ENCODE results near the gene TAL1.

TAL1 gene

DNA sequence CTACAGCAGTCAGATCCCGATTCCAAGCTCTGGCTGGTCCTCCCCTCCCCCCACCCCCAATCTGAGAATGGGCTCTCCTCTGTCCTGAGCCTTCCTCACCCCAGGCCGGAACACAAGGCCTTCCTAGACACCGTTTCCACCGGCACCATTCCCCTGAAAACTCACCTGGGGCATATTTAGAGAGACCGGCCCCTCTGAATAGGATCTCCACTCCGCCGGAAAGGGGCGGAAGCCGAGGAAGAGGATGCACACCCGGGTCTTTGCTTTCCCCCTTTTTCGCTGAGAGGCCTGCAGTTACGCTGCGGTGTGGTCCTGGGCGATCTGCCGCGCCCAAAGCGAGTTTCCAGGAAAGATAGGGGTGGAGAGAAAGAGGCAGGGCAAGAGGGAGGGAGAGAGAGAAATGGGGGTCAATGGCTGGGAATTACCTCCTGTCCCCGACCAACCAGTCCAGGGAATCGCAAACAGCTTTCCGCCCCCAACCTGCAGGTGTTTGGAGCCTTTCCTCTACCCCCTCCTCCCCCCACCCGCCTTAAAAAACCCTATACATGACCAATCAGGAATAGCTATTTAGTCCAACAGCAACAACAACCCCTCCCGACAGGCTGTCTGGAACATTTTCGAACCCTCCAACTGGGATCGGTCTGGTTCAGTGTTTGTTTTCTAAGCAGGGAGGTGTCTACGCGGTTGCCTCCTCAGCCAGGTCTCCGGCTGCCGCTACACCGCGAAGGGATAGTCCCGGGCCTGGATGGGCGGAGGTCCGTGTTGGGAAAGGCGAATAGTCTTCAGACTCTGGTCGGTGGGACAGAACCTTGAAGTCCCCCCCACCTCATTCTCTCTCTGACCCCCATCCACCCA lies 2.8 kb downstream of the TAL1 start:
- DNase-seq: no peak

DNA sequence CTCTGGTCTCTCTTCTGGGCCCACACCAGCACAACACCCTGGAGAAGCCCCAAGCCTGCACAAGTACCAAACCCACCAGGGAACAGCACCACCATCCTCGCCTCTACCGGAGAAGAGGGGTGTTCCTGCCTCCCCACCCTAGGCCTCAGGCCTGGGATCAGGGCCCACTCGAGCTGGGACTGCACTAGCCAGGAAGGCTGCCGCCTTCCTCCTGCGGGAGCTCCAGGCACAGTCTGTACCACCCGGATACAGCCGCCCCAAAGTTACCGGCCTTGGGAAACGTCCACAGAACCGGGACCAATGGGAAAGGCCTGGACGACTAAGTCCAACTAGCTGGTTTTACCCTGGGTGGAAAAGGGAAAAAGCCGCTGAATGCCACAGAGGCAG lies 3.4 kb downstream of the TAL1 start:
- DNase-seq: no peak

DNA sequence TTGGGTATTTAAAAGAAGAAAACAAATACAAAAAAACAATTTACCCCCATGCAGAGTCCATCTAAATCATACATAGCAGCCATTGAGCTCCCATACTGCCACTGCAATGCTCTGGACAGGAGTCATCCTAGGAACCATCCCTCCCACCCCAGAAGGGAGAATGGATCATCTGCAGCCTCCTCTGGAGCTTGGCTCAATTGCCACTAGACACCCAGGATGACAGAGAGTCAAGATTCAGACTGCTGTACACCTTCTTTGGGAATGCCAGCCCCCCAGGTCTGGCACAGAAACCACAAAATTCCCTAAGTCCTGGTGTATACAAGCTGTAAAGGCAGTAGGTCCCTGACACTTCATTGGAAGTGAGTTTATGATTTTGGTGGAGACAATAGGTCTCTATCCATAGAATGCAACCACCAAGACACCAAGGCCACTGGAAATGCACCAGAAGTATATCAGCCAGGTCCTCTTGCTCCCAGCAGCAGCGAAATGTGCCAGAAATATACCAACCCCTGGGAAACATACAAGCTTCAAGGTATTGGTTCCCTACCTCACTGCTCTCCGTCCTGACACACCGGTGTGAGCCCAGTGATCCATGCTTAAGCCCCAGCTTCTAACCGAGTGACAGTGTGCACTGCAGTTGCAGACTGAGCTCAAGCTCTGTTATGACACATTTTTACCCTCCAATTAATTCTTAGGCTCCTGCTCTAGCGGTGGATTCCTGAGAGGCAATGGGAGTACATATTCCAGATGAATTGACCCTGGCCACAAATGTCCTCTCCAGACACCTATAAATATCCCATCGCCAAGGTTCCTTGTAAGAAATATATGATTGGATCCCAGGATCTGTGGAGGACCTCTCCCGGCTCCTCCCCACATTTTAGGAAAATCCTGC lies 4.4 kb downstream of the TAL1 start:
- no peak for DNase-seq

DNA sequence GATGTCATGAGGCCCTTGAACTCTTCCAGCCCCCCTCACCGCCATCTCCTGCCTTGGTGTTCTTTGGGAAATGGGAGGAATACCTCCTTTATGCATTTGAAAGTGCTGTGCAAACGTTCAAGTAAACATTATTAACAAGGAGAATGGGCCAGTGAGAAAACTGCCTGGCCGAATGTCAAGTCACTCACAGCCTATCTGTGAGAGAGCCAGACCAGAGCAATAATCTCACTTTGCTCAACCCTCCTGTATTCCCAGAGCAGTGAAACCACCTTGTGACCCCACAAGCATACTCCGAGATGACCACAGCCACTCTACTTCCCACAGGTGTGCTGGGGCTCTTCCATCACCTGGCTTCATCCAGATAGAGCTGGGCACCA lies 5.2 kb downstream of the TAL1 start:
- DNase-seq: no peak

DNA sequence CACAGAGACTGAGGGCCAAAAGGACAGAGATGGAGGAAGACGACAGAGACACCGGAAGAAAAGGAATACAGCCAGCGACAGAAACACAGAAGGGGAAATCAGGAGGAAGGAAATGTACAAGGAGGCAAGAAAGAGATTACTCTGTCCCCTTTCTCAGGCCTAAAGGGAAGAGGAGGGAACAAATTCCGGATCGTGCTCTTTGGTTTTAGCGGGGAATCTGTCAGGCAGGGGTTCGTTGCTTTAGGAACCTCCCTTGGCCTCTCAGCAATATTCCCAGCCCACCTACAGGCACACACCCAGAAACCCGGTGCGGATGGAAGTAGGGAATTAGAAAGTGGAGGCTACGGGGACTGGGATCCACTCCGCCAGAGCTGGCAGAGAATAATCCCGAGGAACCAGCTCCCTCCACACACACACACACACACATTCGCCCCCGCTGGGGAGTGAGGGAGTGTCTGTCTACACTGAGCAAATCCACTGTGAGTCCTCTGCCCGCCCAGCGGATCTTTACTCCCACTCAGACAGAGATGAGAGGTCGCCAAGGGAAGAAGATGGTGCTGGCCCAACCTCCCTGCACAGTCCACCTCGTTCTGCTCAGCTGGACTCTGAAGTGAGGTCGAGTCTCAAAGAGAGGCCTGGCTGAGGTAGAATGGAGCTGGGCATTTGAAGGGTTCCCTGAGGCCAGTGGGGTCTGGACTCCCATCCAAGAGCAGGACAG lies 5.7 kb downstream of the TAL1 start:
- no peak for DNase-seq

DNA sequence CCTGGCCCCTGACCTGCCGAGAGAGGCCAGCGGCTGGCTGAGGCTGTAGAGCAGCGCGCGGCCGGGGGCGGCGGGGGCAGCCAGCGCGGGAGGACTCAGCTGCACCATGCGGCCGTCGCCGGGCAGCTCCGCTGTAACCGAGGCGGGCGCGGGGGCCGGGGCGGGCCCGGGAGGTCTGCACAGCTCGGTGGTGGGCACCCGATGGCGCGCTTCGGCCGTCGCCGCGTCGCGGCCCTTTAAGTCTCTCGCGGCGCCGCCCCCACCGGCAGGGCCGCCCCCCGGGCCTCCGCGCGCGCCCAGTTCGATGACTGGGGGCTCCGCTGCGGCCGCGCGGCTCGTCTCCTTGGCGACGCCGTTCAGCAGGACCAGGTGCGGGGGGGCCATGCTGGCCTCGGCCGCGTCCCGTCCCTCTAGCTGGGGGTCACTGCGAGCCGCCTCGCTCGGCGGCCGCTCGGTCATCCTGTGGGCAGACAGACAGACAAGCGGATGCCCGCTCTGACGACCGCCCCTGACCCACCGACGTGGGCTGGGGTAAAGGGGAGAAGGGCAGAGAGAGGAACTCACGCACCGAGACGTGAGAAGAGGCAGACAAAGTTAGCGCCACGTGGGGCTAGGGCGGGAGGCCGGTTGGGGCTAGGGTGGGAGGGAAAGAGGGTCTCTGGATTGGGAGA lies 6.5 kb downstream of the TAL1 start:
- DNase-seq: no peak

DNA sequence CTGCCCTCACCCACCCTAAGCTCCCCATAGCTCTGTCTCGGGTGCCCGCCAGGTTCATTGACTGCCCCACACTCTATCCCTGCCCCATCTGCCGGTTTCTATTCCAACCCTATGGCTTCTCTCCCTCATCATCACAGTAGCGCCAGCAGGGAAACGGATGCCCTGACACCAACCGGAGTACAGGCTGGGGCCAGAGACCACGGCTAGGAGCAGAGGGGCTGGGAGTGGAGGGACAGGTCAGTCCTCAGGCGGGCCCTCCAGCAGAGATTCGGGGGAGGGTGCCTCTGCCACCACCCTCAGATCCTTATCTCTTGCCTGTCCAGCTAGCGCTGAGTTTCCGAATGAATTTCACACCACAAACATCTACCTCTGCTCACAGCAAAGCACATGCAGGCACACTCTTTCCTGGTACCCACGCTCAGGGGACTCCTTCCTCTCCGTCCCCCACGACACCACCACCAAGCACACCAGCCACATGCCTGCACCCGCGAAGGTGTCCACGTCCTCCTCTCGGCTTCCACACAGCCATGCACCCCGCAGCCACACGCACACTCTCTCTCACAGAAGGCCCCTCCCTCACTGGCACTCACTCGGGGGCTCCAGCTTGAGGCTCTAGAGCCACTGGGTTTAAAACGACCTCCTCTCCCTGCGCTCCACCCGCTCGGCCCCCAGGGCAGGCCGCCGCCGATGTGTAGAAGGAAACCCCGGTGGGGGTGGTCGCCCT lies 7.2 kb downstream of the TAL1 start:
- no peak for DNase-seq

DNA sequence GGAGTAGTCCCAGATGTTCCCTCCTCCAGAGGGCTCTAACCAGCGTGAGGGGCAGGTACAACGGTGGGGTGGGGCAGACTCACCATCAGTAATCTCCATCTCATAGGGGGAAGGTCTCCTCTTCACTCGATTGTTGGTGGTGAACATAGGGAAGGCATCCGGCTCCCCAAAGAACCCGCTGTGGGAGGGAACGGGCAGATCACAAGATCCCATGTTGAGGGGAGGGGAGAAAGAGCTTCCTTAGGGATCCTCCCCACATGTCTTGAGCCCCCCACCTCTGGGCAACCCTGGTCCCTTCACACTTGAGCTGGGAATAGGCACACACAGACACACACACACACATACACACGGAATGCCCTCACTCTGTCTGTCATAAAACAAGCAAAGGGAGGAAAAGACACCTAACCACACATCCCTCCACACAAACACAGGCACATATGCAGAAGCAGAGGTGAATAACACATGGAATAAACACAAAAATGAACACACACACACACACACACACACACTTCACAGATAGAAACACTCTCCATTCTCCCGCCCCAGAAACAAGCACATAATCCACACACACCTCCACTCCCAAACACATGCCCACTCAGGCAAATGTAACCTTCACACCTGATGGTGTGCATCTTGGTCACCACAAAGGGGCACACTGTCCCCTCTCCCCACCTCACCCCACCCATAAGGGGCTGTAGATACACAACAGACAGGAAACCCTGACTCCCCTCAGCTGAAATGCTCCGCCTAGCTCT lies 7.9 kb downstream of the TAL1 start:
- DNase-seq: no peak

DNA sequence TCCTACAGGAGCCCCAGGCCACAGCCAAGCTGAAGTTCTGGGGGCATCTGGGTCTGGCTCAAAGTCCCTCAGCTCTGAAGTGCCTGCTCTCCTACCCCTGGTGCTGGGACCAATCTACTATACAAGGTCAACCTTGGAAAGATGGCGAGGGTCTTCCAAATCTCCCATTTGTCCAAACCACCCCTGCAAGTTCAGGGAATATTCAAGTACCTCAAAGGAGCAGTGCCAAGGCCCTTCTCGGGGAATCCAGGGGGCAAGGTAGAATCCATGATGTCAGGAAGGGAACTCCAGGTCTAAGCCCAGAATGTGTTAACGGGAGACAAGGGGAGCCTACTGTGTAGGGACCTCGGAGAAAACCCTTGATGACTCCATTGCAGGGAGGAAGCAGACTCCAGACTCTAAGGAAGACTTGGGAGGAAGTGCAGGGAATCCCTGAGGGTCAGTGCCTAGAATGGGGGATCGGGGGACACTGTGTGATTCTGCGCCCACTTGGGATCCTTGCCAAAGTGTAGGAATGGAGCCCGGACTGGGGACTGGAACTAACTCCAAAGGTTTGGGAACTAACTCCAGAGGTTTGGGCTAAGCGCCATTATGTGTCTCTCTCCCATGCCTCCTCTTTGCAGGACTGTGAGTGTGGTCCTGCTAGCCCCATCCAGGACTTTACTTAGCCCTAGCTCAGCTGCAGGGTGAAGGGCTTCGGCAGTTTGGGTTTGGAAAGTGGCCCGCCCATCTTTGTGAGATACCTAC lies 8.7 kb downstream of the TAL1 start:
- no peak for DNase-seq

DNA sequence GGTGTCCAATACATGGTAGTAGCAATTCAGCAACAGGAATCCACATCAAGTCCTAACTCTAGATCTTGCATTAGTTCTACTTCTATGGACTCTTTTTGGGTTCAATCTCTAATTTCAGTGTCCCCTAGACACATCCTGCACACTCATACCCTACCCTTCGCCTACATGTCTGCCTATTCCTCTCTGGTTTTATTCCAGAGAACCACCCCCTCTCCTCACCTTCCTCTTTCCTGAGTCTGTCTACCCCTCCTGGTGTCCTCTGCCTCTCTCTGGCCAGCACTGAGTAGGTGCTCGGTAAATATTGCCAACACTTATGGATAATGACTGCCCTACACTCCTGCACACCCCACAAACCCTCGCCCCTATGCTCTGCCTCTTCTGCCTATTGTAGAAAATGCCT lies 9.5 kb downstream of the TAL1 start:
- DNase-seq: no peak

DNA sequence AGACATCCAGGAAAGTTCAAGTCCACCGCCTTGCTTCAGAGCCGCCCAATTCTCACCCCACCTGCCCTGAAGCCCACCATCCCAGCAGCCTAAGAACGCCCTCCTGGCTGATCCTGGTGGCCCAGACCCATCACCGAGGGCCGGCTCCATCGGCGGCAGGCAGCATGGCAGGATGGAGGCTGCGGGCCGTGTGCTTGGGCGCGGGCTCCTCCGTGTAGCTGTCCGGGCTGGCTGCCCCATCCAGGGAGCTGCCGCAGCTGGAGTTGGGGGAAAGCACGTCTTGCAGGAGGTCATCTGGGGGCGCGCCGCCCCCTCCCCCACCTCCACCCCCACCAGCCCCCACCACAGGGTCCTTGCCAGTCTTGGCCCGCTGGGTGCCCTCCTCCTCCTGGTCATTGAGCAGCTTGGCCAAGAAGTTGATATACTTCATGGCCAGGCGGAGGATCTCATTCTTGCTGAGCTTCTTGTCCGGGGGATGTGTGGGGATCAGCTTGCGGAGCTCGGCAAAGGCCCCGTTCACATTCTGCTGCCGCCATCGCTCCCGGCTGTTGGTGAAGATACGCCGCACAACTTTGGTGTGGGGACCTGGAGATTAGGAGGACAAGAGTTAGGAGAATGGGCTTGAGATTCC lies 12.3 kb downstream of the TAL1 start:
- DNase-seq: no peak

DNA sequence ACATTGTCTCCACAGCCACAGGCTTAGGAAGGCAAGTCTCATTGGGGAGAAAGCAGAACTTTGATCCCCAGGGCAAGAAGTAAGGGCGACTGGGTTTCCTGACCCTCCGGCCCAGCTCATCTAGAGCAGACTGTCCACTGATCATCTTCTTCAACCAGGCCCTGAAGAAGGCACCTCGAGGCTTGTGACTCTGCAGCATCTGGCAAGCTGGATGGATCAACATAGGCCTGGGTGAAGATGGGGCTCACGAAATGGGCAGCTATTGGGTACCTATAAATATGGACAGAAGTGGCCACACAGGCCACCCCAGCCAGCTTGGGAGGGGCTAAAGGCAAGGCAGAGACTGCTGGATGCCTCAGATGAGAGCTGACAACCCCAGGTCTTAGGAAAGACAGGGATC lies 13.0 kb downstream of the TAL1 start:
- no peak for DNase-seq

DNA sequence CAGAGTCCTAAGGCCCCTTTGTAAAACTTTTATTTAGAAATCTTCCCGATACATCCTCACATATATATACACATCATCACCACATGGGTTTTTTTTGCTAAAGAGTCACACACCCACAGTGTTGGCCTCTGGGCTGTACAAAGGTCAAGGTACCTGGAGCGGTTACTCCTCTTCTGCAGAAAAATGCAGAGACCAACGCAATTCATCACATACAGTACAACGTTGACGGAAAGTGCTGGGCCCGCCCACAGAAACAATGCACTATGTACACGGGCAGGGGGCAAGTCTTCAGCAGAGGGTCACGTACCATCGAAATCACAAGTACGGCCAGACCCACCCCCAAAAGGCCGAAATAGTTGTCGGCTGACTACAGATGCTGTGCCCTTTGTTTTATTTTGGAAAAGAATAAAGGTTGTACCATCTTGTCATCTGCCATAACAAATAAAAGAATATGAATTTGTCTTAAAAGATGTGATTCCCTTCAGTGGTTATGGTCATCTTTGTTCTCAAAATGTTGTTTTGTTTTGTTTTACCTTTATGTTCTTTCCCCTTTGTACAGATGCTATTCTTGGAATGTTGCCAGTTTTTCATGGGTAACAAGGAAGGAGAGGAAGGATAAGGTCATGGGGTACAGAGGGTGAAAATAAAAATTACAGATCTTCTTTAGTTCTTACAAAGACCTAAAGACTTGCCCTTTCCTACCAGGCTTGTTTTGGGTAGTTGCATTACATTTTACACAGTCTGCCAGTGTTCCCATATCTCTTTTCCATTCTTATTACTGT lies 15.6 kb downstream of the TAL1 start:
- no peak for DNase-seq

DNA sequence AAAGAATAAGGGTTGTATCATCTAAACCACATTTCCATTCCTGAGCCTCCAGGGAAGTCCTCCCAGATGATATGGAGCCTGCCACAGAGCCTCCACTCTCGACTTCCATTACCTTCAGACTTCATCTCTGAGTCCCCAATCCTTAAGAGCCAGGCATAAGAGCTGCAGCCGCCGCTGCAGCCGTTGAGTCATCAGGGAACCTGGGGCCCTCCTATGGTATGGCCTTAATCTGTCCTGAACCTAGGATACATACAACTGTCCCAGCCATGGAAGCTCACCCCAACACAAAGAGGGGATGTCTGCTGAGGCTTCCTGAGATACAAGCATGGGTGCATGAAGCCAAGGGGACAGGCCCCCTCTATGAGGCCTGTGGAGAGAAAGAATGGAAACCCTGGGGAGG lies 16.3 kb downstream of the TAL1 start:
- DNase-seq: no peak

DNA sequence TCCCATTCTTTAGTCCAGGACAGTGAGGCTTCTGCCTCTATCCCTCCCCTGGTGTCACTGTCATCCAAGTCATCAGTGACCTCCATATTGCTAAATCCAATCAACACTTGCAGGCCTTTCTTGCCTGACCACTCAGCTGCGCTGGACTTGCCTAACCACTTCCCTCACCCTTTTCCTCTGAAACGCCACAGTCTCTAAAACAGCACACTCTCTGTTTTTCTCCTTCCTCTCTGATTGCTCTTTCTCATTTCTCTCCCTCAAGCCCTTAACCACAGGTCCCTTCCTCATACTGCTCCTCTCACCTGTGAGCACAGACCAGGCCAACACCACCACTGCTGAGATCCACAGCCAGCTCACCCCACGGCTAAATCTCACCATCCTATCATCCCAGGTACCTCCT lies 17.5 kb downstream of the TAL1 start:
- no peak for DNase-seq

DNA sequence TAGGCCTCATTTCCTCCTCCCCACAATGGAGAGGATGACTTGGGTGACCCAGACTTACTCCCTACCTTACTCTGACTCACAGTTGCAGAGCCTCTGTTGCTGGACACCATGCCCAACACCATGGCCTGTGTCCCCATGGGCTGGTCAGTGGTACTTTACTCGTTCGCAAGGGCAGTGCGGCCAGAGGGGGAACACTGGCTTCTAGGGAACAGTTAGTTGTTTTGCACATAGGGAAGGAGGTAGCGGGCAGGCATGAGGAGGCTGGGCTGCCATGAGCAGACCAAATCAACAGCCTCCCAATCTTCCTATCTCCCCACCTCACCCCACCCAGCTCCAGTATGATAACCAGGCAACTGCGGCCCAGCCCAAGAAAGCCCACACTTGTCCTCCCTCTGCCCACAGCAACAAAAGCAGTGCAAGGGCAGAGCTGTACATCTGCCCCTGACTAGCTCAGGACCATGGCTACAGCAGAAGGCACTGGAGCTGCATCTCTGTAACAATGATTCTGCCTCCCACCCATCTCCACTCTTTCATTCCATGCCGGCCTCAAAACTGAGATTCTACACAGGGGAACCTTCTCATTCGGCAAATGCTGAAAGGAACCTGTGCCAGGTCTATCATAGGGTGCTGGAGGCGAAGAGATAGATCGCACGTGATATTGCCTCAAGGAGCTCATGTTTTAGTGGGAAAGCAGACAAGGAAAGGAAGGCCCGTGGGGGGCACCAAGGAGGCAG lies 18.6 kb downstream of the TAL1 start:
- DNase-seq: no peak

DNA sequence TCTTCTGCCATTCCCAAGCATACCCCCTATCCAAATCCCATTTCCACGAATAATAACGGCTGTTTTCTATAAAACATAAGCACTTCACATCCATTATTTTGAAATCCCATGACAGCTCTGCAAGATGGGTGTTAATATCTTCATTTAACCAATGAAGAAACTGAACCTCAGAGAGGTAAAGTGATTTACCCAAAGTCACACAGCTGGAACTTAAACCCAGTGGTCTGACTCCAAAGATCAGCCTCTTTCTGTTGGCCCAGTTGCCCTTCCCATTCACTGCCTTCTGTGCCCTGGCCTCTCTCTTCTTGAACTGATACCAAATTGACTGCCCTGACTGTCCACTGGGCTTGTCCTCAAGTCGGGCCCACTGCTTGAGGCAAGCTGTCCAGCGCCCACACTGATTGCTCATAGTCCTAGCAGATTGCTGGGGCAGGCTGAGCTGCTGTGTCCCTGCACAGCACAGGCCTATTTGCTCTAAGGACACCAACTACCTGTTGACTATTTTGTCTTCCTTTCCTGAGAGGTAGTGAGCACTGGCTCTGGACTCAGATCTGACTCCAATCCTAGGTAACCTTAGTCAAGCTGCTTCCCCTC lies 19.3 kb downstream of the TAL1 start:
- no peak for DNase-seq

DNA sequence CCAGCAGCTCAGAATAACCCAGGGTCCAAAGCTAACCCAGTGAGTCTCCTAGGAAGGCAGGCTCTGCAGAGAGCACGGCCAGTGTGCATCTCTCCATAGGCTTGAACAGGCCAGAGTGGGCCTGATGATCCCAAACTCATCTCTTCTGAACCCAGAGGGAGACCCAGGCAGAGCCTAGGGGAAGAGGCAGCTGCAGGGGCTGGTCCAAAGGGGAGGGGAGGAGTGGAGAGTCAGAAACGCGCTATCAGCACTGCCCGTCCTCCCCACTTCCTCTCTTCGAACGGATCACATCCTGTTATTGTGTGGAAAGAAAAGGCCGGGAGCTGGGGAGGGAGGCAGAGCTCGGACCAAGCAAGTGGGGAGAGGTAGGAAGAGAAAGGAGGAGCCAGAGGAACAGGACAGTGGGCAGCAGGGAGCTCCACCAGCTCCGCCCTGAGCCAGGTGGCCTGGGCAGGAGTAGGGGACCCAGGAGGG lies 20.2 kb downstream of the TAL1 start:
- DNase-seq: no peak

Measured in NCI-H2081 treated with DMSO at 0.1 percent for 48 hours (cell line).